HG03039 (cell line): Measurements from ENCODE around the gene GSC2.

ENCODE experiments used
- ATAC-seq: cut with Tn5 transposase; IDR thresholded peaks from one replicate; pipeline ENCODE4 v1.9.1; 2021; ENCODE audit warnings: mild to moderate bottlenecking, moderate library complexity; ENCODE audit not compliant: unreplicated experiment

GSC2 gene

GRCh38 chr22:19103880-19104821, 45.9 kb downstream of the GSC2 start:
- ATAC-seq = no peak

GRCh38 chr22:19098157-19098556, 51.9 kb downstream of the GSC2 start:
- no peak for ATAC-seq

- no peak for ATAC-seq
These were observed 52.6 kb downstream of the GSC2 start for GRCh38 chr22:19097518-19097917.
